ENCODE results near the gene KIFAP3. TPM values are rescaled to one million over a fixed set of nuclear protein-coding genes. Genes with fewer than 3 reads are reported as not detected.

KIFAP3 gene
- total and polyA plus RNA-seq, 9 donors, result 16.1 to 35.5 (median 31.4) TPM

DNA sequence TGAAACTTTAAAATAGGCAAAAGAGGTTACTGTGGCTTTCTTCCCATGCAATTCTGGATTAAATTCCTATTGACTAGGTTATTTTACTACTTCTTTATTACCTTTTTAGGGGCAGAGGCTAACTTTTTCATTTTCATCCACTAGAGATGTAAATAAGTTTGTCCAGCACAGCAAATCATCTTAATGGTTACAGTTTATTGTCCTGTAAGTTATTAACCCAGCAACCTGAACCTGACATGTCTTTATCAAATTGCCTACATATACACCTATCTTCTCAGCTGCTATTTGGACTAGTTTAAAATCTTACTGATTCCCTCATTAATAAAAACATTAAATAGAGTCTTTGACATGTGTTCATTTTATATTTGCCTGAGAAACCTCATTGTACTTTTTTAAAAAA is 173.9 kb downstream of the KIFAP3 start:
- Histone ChIP-seq H3K36me3 (no peaks in the 10 kb centered on the region), H3K9me3 (no peaks in the 10 kb centered on the region), H3K4me1 (ENCODE audit: insufficient read depth) (no peaks in the 10 kb centered on the region), H3K4me3 (no peak overlapping the region), H3K27ac (no peak overlapping the region), H3K27me3 (no peaks in the 10 kb centered on the region)
- DNase-seq, result no peak
- intact Hi-C loops (cut with DNase I), result no loop called here
- TF ChIP-seq POLR2A (IDR thresholded peaks at IDR 0.05) (no peak), EP300 (IDR thresholded peaks at IDR 0.05) (no peak)
- TF ChIP-seq, protein P1, sequence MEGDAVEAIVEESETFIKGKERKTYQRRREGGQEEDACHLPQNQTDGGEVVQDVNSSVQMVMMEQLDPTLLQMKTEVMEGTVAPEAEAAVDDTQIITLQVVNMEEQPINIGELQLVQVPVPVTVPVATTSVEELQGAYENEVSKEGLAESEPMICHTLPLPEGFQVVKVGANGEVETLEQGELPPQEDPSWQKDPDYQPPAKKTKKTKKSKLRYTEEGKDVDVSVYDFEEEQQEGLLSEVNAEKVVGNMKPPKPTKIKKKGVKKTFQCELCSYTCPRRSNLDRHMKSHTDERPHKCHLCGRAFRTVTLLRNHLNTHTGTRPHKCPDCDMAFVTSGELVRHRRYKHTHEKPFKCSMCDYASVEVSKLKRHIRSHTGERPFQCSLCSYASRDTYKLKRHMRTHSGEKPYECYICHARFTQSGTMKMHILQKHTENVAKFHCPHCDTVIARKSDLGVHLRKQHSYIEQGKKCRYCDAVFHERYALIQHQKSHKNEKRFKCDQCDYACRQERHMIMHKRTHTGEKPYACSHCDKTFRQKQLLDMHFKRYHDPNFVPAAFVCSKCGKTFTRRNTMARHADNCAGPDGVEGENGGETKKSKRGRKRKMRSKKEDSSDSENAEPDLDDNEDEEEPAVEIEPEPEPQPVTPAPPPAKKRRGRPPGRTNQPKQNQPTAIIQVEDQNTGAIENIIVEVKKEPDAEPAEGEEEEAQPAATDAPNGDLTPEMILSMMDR (IDR thresholded peaks at IDR 0.05), result no peak

DNA sequence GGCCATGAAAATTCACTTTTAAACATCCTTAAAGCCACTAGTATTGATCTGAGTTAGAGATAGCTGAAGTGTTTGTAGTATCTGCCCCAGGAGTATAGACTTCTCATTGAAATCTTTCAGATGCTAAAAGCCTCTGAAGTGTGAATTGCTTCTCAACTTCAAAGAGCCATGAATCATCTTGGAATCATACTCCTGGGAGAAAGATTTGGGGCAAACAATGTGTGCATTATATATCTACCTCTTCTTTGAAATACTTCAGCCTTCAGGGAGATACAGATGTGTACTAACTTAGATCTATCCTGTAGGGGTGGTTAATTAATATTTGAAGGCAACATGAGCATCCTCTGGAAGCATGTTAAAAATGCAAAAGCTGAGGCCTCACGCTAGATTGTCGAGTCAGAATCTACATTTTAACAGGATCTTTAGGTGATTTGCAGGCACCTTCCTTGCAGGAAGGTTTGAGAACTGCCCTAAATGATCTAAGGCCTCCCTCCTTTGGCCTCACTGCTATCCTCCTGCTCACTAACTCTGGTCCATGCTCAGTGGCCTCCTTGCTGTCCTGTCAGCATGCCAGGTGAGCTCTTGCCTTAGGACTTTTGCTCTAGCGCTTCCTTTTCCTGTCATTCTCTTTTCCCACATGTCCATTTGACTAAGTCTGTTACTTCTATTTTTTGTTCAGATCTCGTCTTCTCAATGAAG is 174.8 kb downstream of the KIFAP3 start:
- no peaks in the 10 kb centered on the region for H3K27me3 ChIP-seq
- DNase-seq, result no peak
- 47 to 56% (median 54%) methylated on average over 4 of the region's 4 CpGs for WGBS, 3 donors
- H3K36me3 ChIP-seq, result no peaks in the 10 kb centered on the region
- TF ChIP-seq, protein P1 (IDR thresholded peaks at IDR 0.05), result no peak
- TF ChIP-seq EP300 (IDR thresholded peaks at IDR 0.05) (no peak), POLR2A (IDR thresholded peaks at IDR 0.05) (no peak)
- intact Hi-C loops (cut with DNase I), result no loop called here
- H3K9me3 ChIP-seq, result no peaks in the 10 kb centered on the region
- no peak overlapping the region for H3K27ac ChIP-seq
- H3K4me3 ChIP-seq, result no peak overlapping the region
- no peaks in the 10 kb centered on the region for H3K4me1 ChIP-seq (ENCODE audit: insufficient read depth)

DNA sequence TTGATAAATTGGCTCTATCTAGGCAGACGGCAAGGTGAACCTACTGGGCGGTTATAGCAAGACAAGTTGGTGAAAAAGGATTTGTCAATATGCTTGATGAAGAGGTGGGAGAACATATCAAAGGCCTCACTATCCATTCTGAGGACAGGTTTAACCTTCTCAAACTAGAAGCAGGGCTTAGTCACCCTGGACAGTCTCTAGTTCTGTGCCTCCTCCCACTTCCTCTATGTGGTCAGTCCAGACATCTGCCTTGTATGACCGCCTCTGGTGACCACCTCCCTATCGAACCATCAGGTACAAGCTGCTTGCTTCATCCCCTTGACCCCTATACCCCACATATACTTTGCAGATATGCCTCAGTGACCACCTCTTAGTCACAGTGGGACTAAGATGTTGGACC is 178.5 kb downstream of the KIFAP3 start:
- WGBS, 3 donors, result 87 to 88% (median 88%) methylated on average over 4 of the region's 4 CpGs
- no peaks in the 10 kb centered on the region for H3K9me3 ChIP-seq
- intact Hi-C loops (cut with DNase I), result no loop called here
- no peak overlapping the region for H3K27ac ChIP-seq
- H3K4me3 ChIP-seq, result no peak overlapping the region
- peaks cover 3% of the 10 kb centered on the region for H3K4me1 ChIP-seq (ENCODE audit: insufficient read depth)
- no peaks in the 10 kb centered on the region for H3K27me3 ChIP-seq
- TF ChIP-seq, protein P1 (IDR thresholded peaks at IDR 0.05), result no peak
- no peak for TF ChIP-seq EP300 (IDR thresholded peaks at IDR 0.05)
- TF ChIP-seq POLR2A (IDR thresholded peaks at IDR 0.05), result no peak
- no peaks in the 10 kb centered on the region for H3K36me3 ChIP-seq
- no peak for DNase-seq

DNA sequence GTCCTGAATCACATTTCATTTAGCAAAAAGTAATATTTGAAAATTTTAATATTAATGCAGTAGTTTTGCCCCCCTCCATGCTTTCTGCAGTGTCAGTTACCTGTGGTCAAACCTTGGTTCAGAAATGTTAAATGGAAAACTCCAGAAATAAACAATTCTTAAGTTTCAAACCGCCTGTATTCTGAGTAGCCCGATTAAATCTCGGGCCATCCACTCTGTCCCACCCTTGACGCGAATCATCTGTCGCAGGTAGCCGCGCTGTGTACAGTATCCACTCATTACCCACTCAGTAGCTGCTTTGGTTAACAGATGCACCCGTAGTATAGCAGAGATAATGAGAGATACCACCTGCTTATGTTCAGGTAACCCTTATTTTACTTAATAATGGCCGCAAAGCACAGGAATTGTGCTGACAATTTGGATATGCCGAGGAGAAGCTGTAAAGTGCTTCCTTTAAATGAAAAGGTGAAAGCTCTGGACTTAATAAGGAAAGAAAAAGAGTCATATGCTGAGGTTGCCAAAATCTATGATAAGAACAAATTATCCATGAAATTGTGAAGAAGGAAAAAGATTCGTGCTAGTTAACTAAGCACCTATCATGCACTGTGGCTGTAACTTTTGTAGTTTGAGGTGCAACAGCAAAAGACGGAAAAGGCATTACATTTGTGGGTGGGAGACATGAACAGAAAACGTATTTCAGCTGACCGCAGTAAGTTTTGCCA is 179.9 kb downstream of the KIFAP3 start:
- H3K27me3 ChIP-seq, result no peaks in the 10 kb centered on the region
- H3K9me3 ChIP-seq, result no peaks in the 10 kb centered on the region
- H3K4me3 ChIP-seq, result peak overlapping the region; percentile 88
- H3K27ac ChIP-seq, result peak overlapping the region; percentile 53 to 96
- H3K36me3 ChIP-seq, result no peaks in the 10 kb centered on the region
- 26 to 29% (median 27%) methylated on average over 15 of the region's 15 CpGs for WGBS, 3 donors
- TF ChIP-seq, protein P1 (IDR thresholded peaks at IDR 0.05), result no peak
- TF ChIP-seq POLR2A (IDR thresholded peaks at IDR 0.05) (peak; percentile 54), EP300 (IDR thresholded peaks at IDR 0.05) (no peak)
- DNase-seq, result peak in 2 of 5 donors; percentile 16 to 23
- intact Hi-C loops (cut with DNase I), result no loop called here
- H3K4me1 ChIP-seq (ENCODE audit: insufficient read depth), result peaks cover 3% of the 10 kb centered on the region
